Mammary epithelial cell (primary cell): ENCODE data around the gene VPS54.

ENCODE experiments used
- CTCF ChIP-seq, 2 donors: IDR thresholded peaks in 1 of 2; conservative IDR thresholded peaks in 1 of 2; 2 replicates each; pipeline ENCODE4 v1.5.1; 2011 to 2012; ENCODE audit warnings: inconsistent platforms in 2 of 2, low read length in 2 of 2, mild to moderate bottlenecking in 2 of 2, control low read depth in 1 of 2, low read depth in 1 of 2; ENCODE audit not compliant: insufficient read depth in 1 of 2; ENCODE audit errors: extremely low read depth in 1 of 2
- EZH2 ChIP-seq: IDR thresholded peaks from 2 replicates; pipeline ENCODE4 v1.6.1; 2012; ENCODE audit warnings: low read length, inconsistent platforms, borderline replicate concordance

- TF ChIP-seq CTCF (conservative IDR thresholded peaks at IDR 0.05 in 1 of 2, IDR thresholded peaks at IDR 0.05 in 1 of 2; ENCODE audit: extremely low read depth in 1 of 2, insufficient read depth in 1 of 2, low read depth in 1 of 2, low read length in 2 of 2) (no peak), EZH2 (no peak)
These were observed 176.1 kb downstream of the VPS54 start for GRCh38 chr2:63843093-63843492.
